GM12878 (cell line): ENCODE measurements around the gene ACOT7. TPM values are rescaled to one million over a fixed set of nuclear protein-coding genes. Genes with fewer than 3 reads are reported as not detected.

ENCODE experiments used
- ATAC-seq: fragments of 200-7000 bp; cut with Tn5 transposase; 3 replicates; pipeline ENCODE4 v1.9.1; 2020; ENCODE audit warnings: mild to moderate bottlenecking, moderate library complexity
- BruUV-seq: library from RNA; stranded (reverse); fragments of 400-500 nt; replicated peaks from 2 replicates; lab custom pipeline; 2021; lab: Mats Ljungman, UMichigan
- CTCF ChIA-PET: fragments of 300-600 bp; sonication (Branson Sonifier 250); formaldehyde crosslinking; extraction: SDS; loops from one replicate; lab custom pipeline; 2021; ENCODE audit warnings: inconsistent platforms; lab: Yijun Ruan, JAX
- POLR2A ChIA-PET: fragments of 350-600 bp; formaldehyde crosslinking; extraction: SDS; loops from one replicate; lab custom pipeline; 2021; ENCODE audit warnings: inconsistent platforms; lab: Charles Lee
- RAD21 ChIA-PET: fragments of 300-600 bp; sonication (Branson Sonifier 250); formaldehyde crosslinking; loops from one replicate; lab custom pipeline; 2023; ENCODE audit warnings: antibody characterized with exemption; ENCODE audit not compliant: unreplicated experiment; lab: Charles Lee
- SMC1A ChIA-PET: fragments of 300-600 bp; sonication (Branson Sonifier 250); formaldehyde crosslinking; loops from one replicate; lab custom pipeline; 2023; ENCODE audit not compliant: unreplicated experiment, uncharacterized antibody; lab: Charles Lee
- DNase-seq: peaks from one replicate; pipeline ENCODE4 v3.0.0-alpha.2; 2011; ENCODE audit warnings: low read depth, low spot score
- FAIRE-seq: peaks from 3 replicates; lab custom pipeline; 2011; peaks lifted over from hg19 to GRCh38; lab: Jason Lieb, UNC
- H2AFZ ChIP-seq: 2 replicates; pipeline ENCODE4 v1.6.0; 2011; ENCODE audit warnings: low read depth, low read length, control low read depth; ENCODE audit not compliant: control insufficient read depth
- H3K27ac ChIP-seq: 2 replicates; pipeline ENCODE4 v1.5.1; 2011; ENCODE audit warnings: control low read depth; ENCODE audit not compliant: control insufficient read depth, insufficient read depth
- H3K27me3 ChIP-seq, 2 experiments: replicated peaks in 1 of 2; 2 replicates each; pipeline versions ENCODE4 v1.6.0 to v1.6.1; 2011; ENCODE audit warnings: low read length in 1 of 2; ENCODE audit not compliant: control insufficient read depth in 2 of 2, insufficient read depth in 2 of 2
- H3K36me3 ChIP-seq, 2 experiments: 2 replicates each; pipeline ENCODE4 v1.5.1; 2011; ENCODE audit warnings: low read length in 1 of 2; ENCODE audit not compliant: control insufficient read depth in 2 of 2, insufficient read depth in 2 of 2
- H3K4me1 ChIP-seq: 2 replicates; pipeline ENCODE4 v1.6.1; 2011; ENCODE audit warnings: mild to moderate bottlenecking, low read length, moderate library complexity, mixed read lengths; ENCODE audit not compliant: control insufficient read depth, insufficient read depth
- H3K4me2 ChIP-seq: 2 replicates; pipeline ENCODE4 v1.6.0; 2011; ENCODE audit warnings: control low read depth; ENCODE audit not compliant: control insufficient read depth, insufficient read depth
- H3K4me3 ChIP-seq: fragments of 200-600 bp; sonication (generic); 2 replicates; pipeline ENCODE4 v1.5.1; 2016
- H3K79me2 ChIP-seq: 2 replicates; pipeline ENCODE4 v1.6.0; 2011; ENCODE audit warnings: low read length; ENCODE audit not compliant: control insufficient read depth, insufficient read depth
- H3K9ac ChIP-seq: 2 replicates; pipeline ENCODE4 v1.8.0; 2011; ENCODE audit warnings: low read length, control low read depth, mixed read lengths; ENCODE audit not compliant: control insufficient read depth, insufficient read depth
- H3K9me3 ChIP-seq: replicated peaks from 3 replicates; pipeline ENCODE4 v1.5.1; 2011; ENCODE audit warnings: mild to moderate bottlenecking, low read length; ENCODE audit not compliant: control insufficient read depth, insufficient read depth
- H4K20me1 ChIP-seq: 2 replicates; pipeline ENCODE4 v1.6.0; 2011; ENCODE audit not compliant: control insufficient read depth, insufficient read depth
- CREB1 ChIP-seq: IDR thresholded peaks from 2 replicates; pipeline ENCODE4 v1.6.1; 2012; ENCODE audit warnings: low read depth, mild to moderate bottlenecking, inconsistent platforms
- KAT2A ChIP-seq: conservative IDR thresholded peaks from 2 replicates; pipeline ENCODE4 v1.6.1; 2011; ENCODE audit warnings: low read depth, low read length; ENCODE audit not compliant: control insufficient read depth
- KDM1A ChIP-seq: fragments of 200-600 bp; sonication (generic); IDR thresholded peaks from 2 replicates; pipeline ENCODE4 v1.6.1; 2016; ENCODE audit warnings: borderline replicate concordance
- POLR2AphosphoS2 ChIP-seq: IDR thresholded peaks from 2 replicates; pipeline ENCODE4 v1.6.1; 2011; ENCODE audit warnings: low read depth, mild to moderate bottlenecking, low read length, improper control_type of control experiment, moderate library complexity
- POLR2AphosphoS5 ChIP-seq: IDR thresholded peaks from 2 replicates; pipeline ENCODE4 v1.6.1; 2011; ENCODE audit warnings: mild to moderate bottlenecking, low read length, inconsistent platforms
- ZNF622 ChIP-seq: fragments of 450-650 bp; IDR thresholded peaks from 2 replicates; pipeline ENCODE4 v1.6.1; 2017; ENCODE audit warnings: mild to moderate bottlenecking, inconsistent platforms
- ZSCAN29 ChIP-seq: fragments of 450-650 bp; IDR thresholded peaks from 2 replicates; pipeline ENCODE4 v1.6.1; 2017; ENCODE audit warnings: mild to moderate bottlenecking, moderate library complexity
- WGBS: methylation state at CpG from one replicate; pipeline ENCODE4 v1.1.6; 2016; ENCODE audit warnings: low lambda C conversion rate; ENCODE audit not compliant: insufficient replicate concordance, insufficient coverage; ENCODE audit errors: missing lambda C conversion rate; 5-methylcytosine and 5-hydroxymethylcytosine counted together
- in situ Hi-C: fragments of 300-500 bp; cut with MboI; formaldehyde crosslinking; loops from 9 replicates; pipeline ENCODE4 v1.14.3; 2018; ENCODE audit warnings: mixed read lengths
- intact Hi-C: fragments of 100-400 bp; cut with micrococcal nuclease; formaldehyde crosslinking; loops from one replicate; pipeline ENCODE4 v1.14.2; 2022; ENCODE audit not compliant: unreplicated experiment
- polyA plus RNA-seq, 11 experiments: library from polyadenylated mRNA; depleted of rRNA in 4 of 11; unstranded in 6 of 11; stranded (reverse) in 5 of 11; fragments of >200 nt; fragmentation: Nextera tagmentation in 4 of 11; fragmentation: Illumina TruSeq in 1 of 11; extraction: Ambion mirVana in 4 of 11; extraction: Trizol in 1 of 11; gene quantifications; 1 replicate in 1 of 11; 2 replicates in 10 of 11; pipeline versions ENCODE4 v1.2.1 to v1.2.3, GENCODE V29; 2011 to 2016; ENCODE audit warnings: inconsistent platforms in 2 of 11, missing spikeins in 2 of 11, low read depth in 1 of 11
- total RNA-seq, 4 experiments: library from RNA; depleted of rRNA in 3 of 4; stranded (reverse); fragments of >200 nt in 3 of 4; fragmentation: Illumina TruSeq in 1 of 4; extraction: Trizol in 1 of 4; gene quantifications; 2 replicates each; pipeline versions ENCODE4 v1.2.1 to v1.2.3, GENCODE V29; 2013 to 2021
- TF ChIP-seq, protein P1 (sequence below): fragments of 450-650 bp; IDR thresholded peaks from 2 replicates; pipeline ENCODE4 v1.6.1; 2016; ENCODE audit warnings: mild to moderate bottlenecking, moderate library complexity, borderline replicate concordance

Gene ACOT7
- total and polyA plus RNA-seq, 10 of the 15 experiments (the other 5 are each of a cell fraction or from before 2014, with no cell fraction given): 8.9 to 206 (median 61.2) TPM

DNA sequence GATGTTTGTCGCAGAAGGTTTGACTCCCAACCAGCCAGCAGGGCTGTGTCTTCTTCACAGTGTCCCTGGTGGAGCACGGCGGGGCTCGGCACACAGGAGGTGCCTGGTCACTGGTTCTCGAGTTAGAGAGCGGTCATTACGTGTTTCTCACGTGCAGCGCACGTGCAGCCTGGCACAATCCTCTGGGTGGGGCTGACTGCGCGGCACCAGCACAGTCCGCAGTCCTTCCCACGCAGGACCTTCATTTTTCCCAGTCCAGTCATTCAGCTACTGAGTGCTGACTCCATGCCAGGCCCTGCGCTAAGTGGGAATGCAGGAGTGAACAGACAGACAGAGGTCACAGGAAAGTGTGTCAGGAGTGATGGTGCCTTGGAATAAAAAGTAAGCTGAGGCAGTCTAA lies 86.5 kb downstream of the ACOT7 start:
- in situ Hi-C loops: no loop called here
- Histone ChIP-seq H3K27me3 (no peaks in the 10 kb centered on the region), H3K9ac (no peak overlapping the region), H4K20me1 (no peaks in the 10 kb centered on the region), H3K9me3 (no peaks in the 10 kb centered on the region; the same call in 2 of the 3 replicates), H3K4me2 (no peak overlapping the region), H3K4me3 (no peak overlapping the region), H2AFZ (no peak overlapping the region), H3K36me3 (peaks cover 0 to 6% of the 10 kb centered on the region in 2 experiments; a peak in 3 of 4 replicates), H3K4me1 (no peaks in the 10 kb centered on the region), H3K79me2 (no peaks in the 10 kb centered on the region), H3K27ac (no peak overlapping the region)
- TF ChIP-seq CREB1 (no peak), ZSCAN29 (no peak), POLR2AphosphoS5 (no peak), KDM1A (no peak), KAT2A (no peak), POLR2AphosphoS2 (no peak), ZNF622 (no peak)
- TF ChIP-seq, protein P1, sequence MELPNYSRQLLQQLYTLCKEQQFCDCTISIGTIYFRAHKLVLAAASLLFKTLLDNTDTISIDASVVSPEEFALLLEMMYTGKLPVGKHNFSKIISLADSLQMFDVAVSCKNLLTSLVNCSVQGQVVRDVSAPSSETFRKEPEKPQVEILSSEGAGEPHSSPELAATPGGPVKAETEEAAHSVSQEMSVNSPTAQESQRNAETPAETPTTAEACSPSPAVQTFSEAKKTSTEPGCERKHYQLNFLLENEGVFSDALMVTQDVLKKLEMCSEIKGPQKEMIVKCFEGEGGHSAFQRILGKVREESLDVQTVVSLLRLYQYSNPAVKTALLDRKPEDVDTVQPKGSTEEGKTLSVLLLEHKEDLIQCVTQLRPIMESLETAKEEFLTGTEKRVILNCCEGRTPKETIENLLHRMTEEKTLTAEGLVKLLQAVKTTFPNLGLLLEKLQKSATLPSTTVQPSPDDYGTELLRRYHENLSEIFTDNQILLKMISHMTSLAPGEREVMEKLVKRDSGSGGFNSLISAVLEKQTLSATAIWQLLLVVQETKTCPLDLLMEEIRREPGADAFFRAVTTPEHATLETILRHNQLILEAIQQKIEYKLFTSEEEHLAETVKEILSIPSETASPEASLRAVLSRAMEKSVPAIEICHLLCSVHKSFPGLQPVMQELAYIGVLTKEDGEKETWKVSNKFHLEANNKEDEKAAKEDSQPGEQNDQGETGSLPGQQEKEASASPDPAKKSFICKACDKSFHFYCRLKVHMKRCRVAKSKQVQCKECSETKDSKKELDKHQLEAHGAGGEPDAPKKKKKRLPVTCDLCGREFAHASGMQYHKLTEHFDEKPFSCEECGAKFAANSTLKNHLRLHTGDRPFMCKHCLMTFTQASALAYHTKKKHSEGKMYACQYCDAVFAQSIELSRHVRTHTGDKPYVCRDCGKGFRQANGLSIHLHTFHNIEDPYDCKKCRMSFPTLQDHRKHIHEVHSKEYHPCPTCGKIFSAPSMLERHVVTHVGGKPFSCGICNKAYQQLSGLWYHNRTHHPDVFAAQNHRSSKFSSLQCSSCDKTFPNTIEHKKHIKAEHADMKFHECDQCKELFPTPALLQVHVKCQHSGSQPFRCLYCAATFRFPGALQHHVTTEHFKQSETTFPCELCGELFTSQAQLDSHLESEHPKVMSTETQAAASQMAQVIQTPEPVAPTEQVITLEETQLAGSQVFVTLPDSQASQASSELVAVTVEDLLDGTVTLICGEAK: no peak
- SMC1A ChIA-PET: no interaction called here
- RAD21 ChIA-PET: no interaction called here
- DNase-seq (no peak), FAIRE-seq (no peak), ATAC-seq (no peak)
- CTCF ChIA-PET: interaction anchor here (1.1 kb wide), 1 partner anchor 60 kb away, joined by 3 read pairs; no protein-coding TSS in a partner anchor
- WGBS: 94% methylated on average over 15 of the region's 15 CpGs
- POLR2A ChIA-PET: interaction anchor here (0.5 kb wide), 1 partner anchor 11 kb away, joined by 4 read pairs; no protein-coding TSS in a partner anchor
- intact Hi-C loops: no loop called here
- BruUV-seq: no TSS peak
